Prostate gland (tissue), 2 donors: Measurements from ENCODE around the gene PRKCQ. TPM values are rescaled to one million over a fixed set of nuclear protein-coding genes. Genes with fewer than 3 reads are reported as not detected.
"Not testable (repeated sequence)": the region's sequence is repeated elsewhere in the genome, so short reads cannot be mapped to it uniquely, and the experiment has no call there.

Experiments used
- DNase-seq: peaks from one replicate; pipeline ENCODE4 v3.0.0-alpha.2; 2019; ENCODE audit warnings: low spot score
- H3K27ac ChIP-seq, 2 donors: fragments of 200-600 bp; sonication (generic); 2 replicates each; pipeline ENCODE4 v1.5.1; 2017 to 2019
- H3K27me3 ChIP-seq: fragments of 200-600 bp; sonication (generic); replicated peaks from 2 replicates; pipeline ENCODE4 v1.5.1; 2019; ENCODE audit not compliant: insufficient read depth
- H3K36me3 ChIP-seq, 2 donors: fragments of 200-600 bp; sonication (generic); 1 replicate in 1 of 2; 2 replicates in 1 of 2; pipeline versions ENCODE4 v1.5.1 to v1.8.1; 2017 to 2019
- H3K4me1 ChIP-seq: fragments of 200-600 bp; sonication (generic); replicated peaks from 2 replicates; pipeline ENCODE4 v1.5.1; 2019
- H3K4me3 ChIP-seq, 2 donors: fragments of 200-600 bp; sonication (generic); 2 replicates each; pipeline ENCODE4 v1.5.1; 2017 to 2019
- H3K9me3 ChIP-seq: fragments of 200-600 bp; sonication (generic); 2 replicates; pipeline ENCODE4 v1.5.1; 2017
- CTCF ChIP-seq, 4 experiments: fragments of 200-600 bp in 2 of 4; fragments of 450-650 bp in 2 of 4; sonication (generic) in 2 of 4; IDR thresholded peaks; 1 replicate in 3 of 4; 2 replicates in 1 of 4; pipeline ENCODE4 v1.5.1; 2016 to 2019; ENCODE audit warnings: antibody characterized with exemption in 4 of 4, mild to moderate bottlenecking in 2 of 4, moderate library complexity in 2 of 4
- POLR2A ChIP-seq: fragments of 450-650 bp; IDR thresholded peaks from one replicate; pipeline ENCODE4 v1.6.1; 2016; ENCODE audit warnings: antibody characterized with exemption, mild to moderate bottlenecking
- POLR2AphosphoS5 ChIP-seq: sonication (generic); formaldehyde crosslinking; IDR thresholded peaks from one replicate; pipeline ENCODE4 v1.6.1; 2017; ENCODE audit warnings: antibody characterized with exemption
- WGBS: methylation state at CpG from one replicate; pipeline ENCODE4 v1.1.5; 2018; 5-methylcytosine and 5-hydroxymethylcytosine counted together
- intact Hi-C: fragments of 100-400 bp; cut with DNase I; formaldehyde crosslinking; loops from one replicate; pipeline ENCODE4 v1.14.2; 2022
- total RNA-seq, 2 donors: library from RNA; depleted of rRNA; stranded (reverse); fragments of >200 nt; gene quantifications; one replicate each; pipeline ENCODE4 v1.1.0, GENCODE V29; 2016

PRKCQ gene
- total RNA-seq, 2 donors from 2014 or later: 0.87 to 1.4 TPM

GRCh38 chr10:6478722-6479121 is 101.4 kb downstream of the PRKCQ start:
- Histone ChIP-seq H3K27ac (no peak overlapping the region), H3K36me3 (no peaks in the 10 kb centered on the region), H3K9me3 (no peaks in the 10 kb centered on the region), H3K4me3 (no peak overlapping the region), H3K27me3 (peaks cover 2% of the 10 kb centered on the region), H3K4me1 (no peaks in the 10 kb centered on the region)
- TF ChIP-seq POLR2AphosphoS5 (no peak), POLR2A (no peak), CTCF (IDR thresholded peaks at IDR 0.05) (no peak)
- no peak for DNase-seq
- intact Hi-C loops: no loop called here
- WGBS: 95% methylated on average over 8 of the region's 8 CpGs

GRCh38 chr10:6476989-6477388 is 103.1 kb downstream of the PRKCQ start:
- Histone ChIP-seq H3K27me3 (peaks cover 2% of the 10 kb centered on the region), H3K9me3 (no peaks in the 10 kb centered on the region), H3K27ac (no peak overlapping the region), H3K4me1 (no peaks in the 10 kb centered on the region), H3K4me3 (no peak overlapping the region), H3K36me3 (no peaks in the 10 kb centered on the region)
- no peak for DNase-seq
- TF ChIP-seq CTCF (IDR thresholded peaks at IDR 0.05): no peak
- TF ChIP-seq POLR2AphosphoS5: no peak
- TF ChIP-seq POLR2A: no peak
- 86% methylated on average over 2 of the region's 2 CpGs for WGBS
- intact Hi-C loops: no loop called here

- TF ChIP-seq POLR2A (no peak), POLR2AphosphoS5 (no peak), CTCF (IDR thresholded peaks at IDR 0.05) (no peak)
- no peaks in the 10 kb centered on the region for H3K4me1 ChIP-seq
- H3K36me3 ChIP-seq: no peaks in the 10 kb centered on the region
- H3K27me3 ChIP-seq: peaks cover 2% of the 10 kb centered on the region
- H3K4me3 ChIP-seq: no peak overlapping the region
- intact Hi-C loops: no loop called here
- no peak overlapping the region for H3K27ac ChIP-seq
- 47% methylated on average over 5 of the region's 5 CpGs for WGBS
- no peaks in the 10 kb centered on the region for H3K9me3 ChIP-seq
- DNase-seq: no peak
Measured at GRCh38 chr10:6474871-6475270, 105.2 kb downstream of the PRKCQ start.

- H3K36me3 ChIP-seq: no peaks in the 10 kb centered on the region
- 68% methylated on average over 6 of the region's 6 CpGs for WGBS
- no peak overlapping the region for H3K27ac ChIP-seq
- no peak overlapping the region for H3K4me3 ChIP-seq
- DNase-seq: no peak
- intact Hi-C loops: no loop called here
- no peak for TF ChIP-seq POLR2A
- no peak for TF ChIP-seq POLR2AphosphoS5
- no peak for TF ChIP-seq CTCF (IDR thresholded peaks at IDR 0.05)
- no peaks in the 10 kb centered on the region for H3K9me3 ChIP-seq
- H3K4me1 ChIP-seq: no peaks in the 10 kb centered on the region
- H3K27me3 ChIP-seq: peaks cover 2% of the 10 kb centered on the region
Measured at GRCh38 chr10:6473901-6474370, 106.1 kb downstream of the PRKCQ start.

- Histone ChIP-seq H3K27me3 (peaks cover 2% of the 10 kb centered on the region), H3K27ac (no peak overlapping the region), H3K36me3 (no peaks in the 10 kb centered on the region), H3K4me3 (no peak overlapping the region), H3K9me3 (no peaks in the 10 kb centered on the region), H3K4me1 (no peaks in the 10 kb centered on the region)
- WGBS: 87% methylated on average over 7 of the region's 7 CpGs
- no peak for DNase-seq
- TF ChIP-seq POLR2A: no peak
- TF ChIP-seq POLR2AphosphoS5: no peak
- no peak for TF ChIP-seq CTCF (IDR thresholded peaks at IDR 0.05)
- intact Hi-C loops: no loop called here
Measured at GRCh38 chr10:6473430-6473829, 106.6 kb downstream of the PRKCQ start.

GRCh38 chr10:6472710-6473005 is 107.4 kb downstream of the PRKCQ start:
- H3K27me3 ChIP-seq, DNase-seq, H3K27ac ChIP-seq, H3K36me3 ChIP-seq, intact Hi-C loops, H3K4me1 ChIP-seq, H3K4me3 ChIP-seq, H3K9me3 ChIP-seq: not testable (repeated sequence)
- WGBS: 92% methylated on average over 7 of the region's 7 CpGs
